Sigmoid colon (tissue), 7 donors: ENCODE results near the gene PAQR8. TPM values are rescaled to one million over a fixed set of nuclear protein-coding genes. Genes with fewer than 3 reads are reported as not detected.

Experiments
- DNase-seq: peaks from one replicate; pipeline ENCODE4 v3.0.0-alpha.2; 2019
- H3K27ac ChIP-seq, 4 donors: fragments of 200-600 bp; sonication (generic); one replicate each; pipeline ENCODE4 v1.5.1; 2016 to 2019; ENCODE audit warnings: mild to moderate bottlenecking in 1 of 4
- H3K27me3 ChIP-seq, 3 donors: fragments of 200-600 bp; sonication (generic); one replicate each; pipeline ENCODE4 v1.5.1; 2019; ENCODE audit warnings: mild to moderate bottlenecking in 1 of 3
- H3K36me3 ChIP-seq, 4 donors: fragments of 200-600 bp; sonication (generic); one replicate each; pipeline ENCODE4 v1.5.1; 2016 to 2019
- H3K4me1 ChIP-seq, 4 donors: fragments of 200-600 bp; sonication (generic); one replicate each; pipeline ENCODE4 v1.5.1; 2017 to 2019
- H3K4me3 ChIP-seq, 4 donors: fragments of 200-600 bp; sonication (generic); one replicate each; pipeline ENCODE4 v1.5.1; 2017 to 2019; ENCODE audit warnings: mild to moderate bottlenecking in 2 of 4, moderate library complexity in 1 of 4
- H3K9me3 ChIP-seq, 4 donors: fragments of 200-600 bp in 3 of 4; sonication (generic) in 3 of 4; one replicate each; pipeline versions ENCODE4 v1.5.1 to v1.6.1; 2013 to 2019
- CTCF ChIP-seq, 4 experiments: fragments of 450-650 bp in 3 of 4; fragments of 200-600 bp in 1 of 4; IDR thresholded peaks; one replicate each; pipeline ENCODE4 v1.5.1; 2016 to 2019; ENCODE audit warnings: antibody characterized with exemption in 4 of 4, mild to moderate bottlenecking in 3 of 4, moderate library complexity in 2 of 4
- EP300 ChIP-seq, 4 donors: sonication (generic); formaldehyde crosslinking; IDR thresholded peaks; one replicate each; pipeline ENCODE4 v1.6.1; 2017; ENCODE audit warnings: antibody characterized with exemption in 4 of 4
- POLR2A ChIP-seq, 2 donors: fragments of 450-650 bp; IDR thresholded peaks; one replicate each; pipeline ENCODE4 v1.6.1; 2016; ENCODE audit warnings: antibody characterized with exemption in 2 of 2, mild to moderate bottlenecking in 2 of 2, moderate library complexity in 2 of 2
- POLR2AphosphoS5 ChIP-seq, 4 donors: sonication (generic); formaldehyde crosslinking; IDR thresholded peaks; one replicate each; pipeline ENCODE4 v1.6.1; 2017; ENCODE audit warnings: antibody characterized with exemption in 4 of 4
- WGBS, 2 donors: extraction: QIAGEN DNeasy Blood & Tissue Kit; methylation state at CpG; one replicate each; pipeline ENCODE4 v1.1.7; 2013; 5-methylcytosine and 5-hydroxymethylcytosine counted together
- intact Hi-C: fragments of 100-400 bp; cut with DNase I; formaldehyde crosslinking; loops from one replicate; pipeline ENCODE4 v1.15.1; 2023
- polyA plus RNA-seq, 3 donors: library from polyadenylated mRNA; stranded (reverse); fragments of 200-250 nt; gene quantifications; one replicate each; pipeline ENCODE4 v1.2.3, GENCODE V29; 2013
- total RNA-seq, 4 donors: library from RNA; depleted of rRNA; stranded (reverse); fragments of >200 nt; gene quantifications; one replicate each; pipeline ENCODE4 v1.1.0, GENCODE V29; 2016
- donor health status: healthy with polysubstance abuse.
- donor health status: Bipolar disorder and iron deficiency.
- donor health status: healthy.

Gene PAQR8
- total and polyA plus RNA-seq, 7 donors: 12.2 to 49.2 (median 15.6) TPM

GRCh38 chr6:52438926-52439325 lies 77.0 kb downstream of the PAQR8 start:
- no peak overlapping the region for H3K27ac ChIP-seq
- peaks cover 0 to 25% (median 3%) of the 10 kb centered on the region in 4 donors for H3K36me3 ChIP-seq
- H3K27me3 ChIP-seq: no peaks in the 10 kb centered on the region
- no peak for TF ChIP-seq POLR2AphosphoS5 (IDR thresholded peaks at IDR 0.05)
- no peak for TF ChIP-seq CTCF (IDR thresholded peaks at IDR 0.05)
- TF ChIP-seq EP300 (IDR thresholded peaks at IDR 0.05): no peak
- H3K9me3 ChIP-seq: no peaks in the 10 kb centered on the region
- 91 to 92% methylated on average over 2 of the region's 2 CpGs for WGBS, 2 donors
- no peak overlapping the region for H3K4me3 ChIP-seq
- DNase-seq: no peak
- intact Hi-C loops: no loop called here
- no peaks in the 10 kb centered on the region for H3K4me1 ChIP-seq

DNA sequence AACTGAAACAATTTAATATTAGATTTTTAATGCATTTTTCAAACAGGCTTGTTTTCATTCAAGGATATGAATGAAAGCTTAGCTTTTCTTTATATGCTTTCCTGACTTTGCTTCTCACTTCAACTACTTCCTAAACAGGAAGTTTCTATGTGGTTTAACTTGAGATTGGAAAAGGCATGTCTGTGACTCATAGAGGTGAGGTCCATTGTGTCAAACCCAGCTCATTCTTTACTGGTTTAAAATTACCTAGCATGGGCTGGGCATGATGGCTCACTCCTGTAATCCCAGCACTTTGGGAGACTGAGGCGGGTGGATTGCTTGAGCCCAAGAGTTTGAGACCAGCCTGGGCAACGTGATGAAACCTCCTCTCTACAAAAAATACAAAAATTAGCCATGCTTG lies 92.6 kb downstream of the PAQR8 start:
- WGBS, 2 donors: 93% methylated on average over 2 of the region's 2 CpGs
- intact Hi-C loops: no loop called here

GRCh38 chr6:52457096-52457495 lies 95.1 kb downstream of the PAQR8 start:
- H3K4me3 ChIP-seq: no peak overlapping the region
- H3K4me1 ChIP-seq: no peaks in the 10 kb centered on the region
- no peak for TF ChIP-seq POLR2A (IDR thresholded peaks at IDR 0.05)
- TF ChIP-seq POLR2AphosphoS5 (IDR thresholded peaks at IDR 0.05): no peak
- no peak for TF ChIP-seq CTCF (IDR thresholded peaks at IDR 0.05)
- TF ChIP-seq EP300 (IDR thresholded peaks at IDR 0.05): no peak
- peaks cover 0 to 18% (median 0%) of the 10 kb centered on the region in 4 donors for H3K36me3 ChIP-seq
- 92 to 93% methylated on average over 2 of the region's 2 CpGs for WGBS, 2 donors
- intact Hi-C loops: no loop called here
- no peaks in the 10 kb centered on the region for H3K27me3 ChIP-seq
- H3K9me3 ChIP-seq: no peaks in the 10 kb centered on the region
- H3K27ac ChIP-seq: no peak overlapping the region
- no peak for DNase-seq

More for the DNA sequence above, 92.6 kb downstream of the PAQR8 start:
- Histone ChIP-seq H3K36me3 (peaks cover 0 to 18% (median 0%) of the 10 kb centered on the region in 4 donors), H3K4me1 (no peaks in the 10 kb centered on the region), H3K27ac (no peak overlapping the region), H3K27me3 (no peaks in the 10 kb centered on the region), H3K9me3 (peaks cover 0 to 6% (median 0%) of the 10 kb centered on the region in 4 donors), H3K4me3 (no peak overlapping the region)
- no peak for DNase-seq
- no peak for TF ChIP-seq CTCF (IDR thresholded peaks at IDR 0.05)
- no peak for TF ChIP-seq EP300 (IDR thresholded peaks at IDR 0.05)
- no peak for TF ChIP-seq POLR2A (IDR thresholded peaks at IDR 0.05)
- TF ChIP-seq POLR2AphosphoS5 (IDR thresholded peaks at IDR 0.05): no peak

Other genes with a start within 250 kb of the PAQR8 start
- not detected for gene IL17A, start 175.8 kb upstream of the PAQR8 start, total RNA-seq
- under 1 TPM in 1 of 3 donors, not detected in 2; 0.39 TPM for gene IL17A, start 175.8 kb upstream of the PAQR8 start, polyA plus RNA-seq
- gene IL17F, start 117.7 kb upstream of the PAQR8 start, total RNA-seq: not detected
- under 1 TPM in 1 of 3 donors, not detected in 2; 0.12 TPM for gene IL17F, start 117.7 kb upstream of the PAQR8 start, polyA plus RNA-seq
- gene MCM3, start 77.4 kb upstream of the PAQR8 start, total RNA-seq: 10 to 100 TPM; 31.0 to 36.8 (median 32.8) TPM
- gene MCM3, start 77.4 kb upstream of the PAQR8 start, polyA plus RNA-seq: 10 to 100 TPM; 13.2 to 54.7 (median 16.6) TPM
- 10 to 100 TPM; 15.9 to 38.5 (median 19.1) TPM for gene EFHC1, start 58.2 kb downstream of the PAQR8 start, total RNA-seq
- 1 to 10 TPM; 1.8 to 6.9 (median 2.4) TPM for gene EFHC1, start 58.2 kb downstream of the PAQR8 start, polyA plus RNA-seq
- gene TRAM2, start 214.9 kb downstream of the PAQR8 start, total RNA-seq: 10 to 100 TPM in 3 of 4 donors, 1 to 10 TPM in 1; 9.6 to 15.0 (median 12.4) TPM
- 10 to 100 TPM in 1 of 3 donors, 1 to 10 TPM in 2; 1.8 to 13.3 (median 3.6) TPM for gene TRAM2, start 214.9 kb downstream of the PAQR8 start, polyA plus RNA-seq